NCI-H1417 (cell line): Measurements from ENCODE around the gene TGM5.
"Not testable (repeated sequence)": the region's sequence is repeated elsewhere in the genome, so short reads cannot be mapped to it uniquely, and the experiment has no call there.

ENCODE experiments used
- DNase-seq, 3 experiments: peaks; one replicate each; lab custom pipeline; 2025; lab: John Stamatoyannopoulos, UW

TGM5 gene

DNA sequence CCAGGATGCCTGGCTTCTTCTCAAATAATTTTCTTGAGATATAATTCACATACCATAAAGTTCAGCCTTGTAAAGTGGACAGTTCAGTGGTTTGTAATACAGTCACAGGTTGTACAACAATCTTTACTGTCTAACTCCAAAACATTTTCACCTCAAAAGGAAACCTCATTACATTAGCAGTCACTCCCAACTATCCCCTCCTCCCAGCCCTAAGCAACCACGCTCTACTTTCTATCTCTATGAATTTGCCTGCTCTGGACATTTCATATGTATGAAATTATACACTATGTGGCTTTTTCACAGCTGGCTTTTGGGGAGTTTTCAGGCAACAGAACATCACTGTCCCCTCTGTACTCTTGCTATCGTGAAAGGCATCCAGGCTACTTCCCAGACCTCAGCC is 17.5 kb downstream of the TGM5 start:
- no peak for DNase-seq

GRCh38 chr15:43246261-43246774 is 20.4 kb downstream of the TGM5 start:
- no peak for DNase-seq

DNA sequence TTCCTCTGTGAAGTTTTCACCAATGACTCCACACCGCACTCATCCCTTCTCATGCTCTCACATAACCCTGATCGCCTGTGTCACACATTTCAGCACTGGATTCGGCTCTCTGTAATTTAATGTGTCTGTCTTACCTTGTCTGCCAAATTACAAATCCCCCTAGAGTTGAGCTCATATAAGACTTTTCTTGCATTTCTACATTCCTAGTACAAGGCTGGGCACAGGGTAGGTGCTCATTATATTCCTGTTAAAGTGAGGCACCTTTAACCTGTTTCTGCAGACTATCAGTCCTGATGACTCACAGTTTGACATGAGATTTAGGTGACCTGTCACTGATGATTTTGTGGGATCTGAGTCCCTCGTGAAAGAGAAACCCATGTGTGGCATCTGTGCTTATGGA is 22.6 kb downstream of the TGM5 start:
- DNase-seq, result no peak

- DNase-seq, result no peak
These were observed 23.6 kb downstream of the TGM5 start for GRCh38 chr15:43243020-43243645.

DNA sequence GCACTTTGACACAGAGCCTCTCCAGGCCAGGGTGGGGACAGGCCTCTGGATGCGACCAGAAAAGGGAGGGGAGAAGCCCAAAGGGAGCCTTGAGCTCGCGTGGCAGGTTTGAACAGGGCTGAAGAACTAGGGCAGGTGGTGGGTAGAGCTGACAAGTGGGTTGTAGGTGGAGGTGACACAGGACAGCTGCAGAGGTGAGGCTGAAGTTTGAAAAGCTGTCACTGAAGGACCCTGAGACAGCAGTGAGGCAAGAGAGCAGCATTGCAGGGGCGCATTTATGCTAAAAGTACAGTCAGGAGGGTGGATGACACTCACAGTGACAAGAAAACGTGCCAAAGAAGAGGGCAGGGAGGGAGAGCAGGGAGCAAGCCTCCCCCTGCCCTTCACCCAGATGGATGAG is 24.1 kb downstream of the TGM5 start:
- peak in 1 of 3 experiments; percentile 2 for DNase-seq

DNA sequence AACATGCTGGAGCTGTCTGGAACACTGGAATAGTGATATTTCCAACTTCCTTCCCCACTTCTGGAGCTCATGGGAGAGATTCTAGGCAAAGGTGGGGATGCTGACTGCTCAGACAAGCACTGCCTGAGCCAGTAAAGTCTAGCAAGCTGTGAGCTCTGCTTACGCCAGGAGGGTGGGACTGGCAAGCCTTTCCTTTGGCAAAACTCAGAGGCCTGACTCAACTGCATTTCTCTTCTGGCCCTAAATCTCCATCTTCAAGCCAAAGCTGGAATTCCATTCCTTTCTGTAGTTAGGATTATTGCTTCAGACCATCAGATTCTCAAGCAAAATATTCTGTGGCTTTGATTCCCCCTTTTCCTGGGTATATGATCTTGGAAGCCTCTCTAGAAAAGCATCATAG is 25.6 kb downstream of the TGM5 start:
- no peak for DNase-seq

GRCh38 chr15:43239732-43240491 is 26.8 kb downstream of the TGM5 start:
- DNase-seq, result no peak

DNA sequence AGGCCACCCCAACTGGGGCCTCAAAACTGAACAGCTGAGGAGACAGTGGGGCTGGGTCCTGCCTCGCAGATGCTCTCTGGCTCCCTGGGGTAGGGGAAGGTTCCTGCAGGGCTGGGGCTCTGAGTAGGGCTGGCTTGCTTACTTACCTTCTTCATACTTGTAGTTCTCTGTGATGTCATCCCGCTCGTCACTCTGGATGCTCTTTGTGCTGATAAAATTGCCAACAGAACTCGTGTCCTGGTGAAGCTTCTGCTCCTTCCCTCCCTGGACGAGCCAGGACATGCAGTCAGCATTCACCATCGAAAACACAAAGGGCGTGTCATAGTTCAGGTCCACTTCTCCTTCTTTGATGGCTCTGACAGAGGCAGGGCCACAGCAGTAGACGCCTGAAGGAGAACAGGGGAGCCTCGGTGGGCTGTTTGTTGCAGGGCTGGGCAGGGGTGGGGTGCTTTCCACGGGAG is 28.0 kb downstream of the TGM5 start:
- DNase-seq, result no peak

GRCh38 chr15:43237842-43238470 is 28.8 kb downstream of the TGM5 start:
- DNase-seq, result no peak

DNA sequence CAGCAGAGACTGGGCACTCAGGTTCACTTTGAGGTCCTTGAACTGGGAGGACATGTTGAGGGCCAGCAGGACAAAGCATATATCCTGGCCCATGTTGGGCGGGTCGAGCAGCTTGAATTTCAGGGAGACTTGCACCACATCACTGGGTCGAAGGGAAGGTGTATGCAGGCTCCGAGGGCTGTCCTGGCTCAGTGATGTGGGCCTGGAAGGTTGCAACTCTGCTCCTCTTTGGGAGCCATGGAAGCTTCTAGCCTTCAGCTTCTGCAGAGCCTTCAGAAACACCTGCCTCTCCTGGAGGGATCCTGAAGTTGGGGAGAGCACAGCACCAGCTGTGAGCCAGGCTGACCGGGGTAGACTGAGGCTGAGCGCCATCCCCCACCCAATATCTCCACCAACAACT is 31.2 kb downstream of the TGM5 start:
- no peak for DNase-seq

DNA sequence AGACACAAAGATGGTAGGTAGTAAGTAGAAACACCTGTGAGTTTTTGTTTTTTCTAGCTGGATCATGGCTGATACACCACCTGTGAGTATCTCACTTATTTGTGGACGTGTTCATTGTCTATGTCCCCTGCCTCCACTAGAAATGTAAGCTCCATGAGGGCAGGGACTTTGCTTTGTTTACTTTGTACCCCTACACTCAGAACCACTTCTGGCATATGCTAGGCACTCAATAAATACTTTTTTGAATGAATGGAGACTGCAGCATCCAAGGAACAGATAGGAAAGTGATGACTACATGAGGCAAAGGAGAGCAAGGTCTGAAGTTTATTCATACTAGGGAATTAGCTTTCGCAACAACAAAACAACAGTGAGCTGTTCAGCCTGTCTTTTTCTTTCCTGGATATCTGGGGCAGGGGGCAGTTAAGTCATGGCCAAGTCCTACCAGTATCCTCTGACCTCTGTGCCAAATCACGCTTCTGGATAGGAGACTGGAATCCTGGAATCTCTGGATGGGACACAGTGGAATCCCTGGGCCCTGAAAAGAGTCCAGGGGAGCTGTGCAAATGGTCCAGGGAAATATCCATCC is 34.3 kb downstream of the TGM5 start:
- DNase-seq, result no peak

DNA sequence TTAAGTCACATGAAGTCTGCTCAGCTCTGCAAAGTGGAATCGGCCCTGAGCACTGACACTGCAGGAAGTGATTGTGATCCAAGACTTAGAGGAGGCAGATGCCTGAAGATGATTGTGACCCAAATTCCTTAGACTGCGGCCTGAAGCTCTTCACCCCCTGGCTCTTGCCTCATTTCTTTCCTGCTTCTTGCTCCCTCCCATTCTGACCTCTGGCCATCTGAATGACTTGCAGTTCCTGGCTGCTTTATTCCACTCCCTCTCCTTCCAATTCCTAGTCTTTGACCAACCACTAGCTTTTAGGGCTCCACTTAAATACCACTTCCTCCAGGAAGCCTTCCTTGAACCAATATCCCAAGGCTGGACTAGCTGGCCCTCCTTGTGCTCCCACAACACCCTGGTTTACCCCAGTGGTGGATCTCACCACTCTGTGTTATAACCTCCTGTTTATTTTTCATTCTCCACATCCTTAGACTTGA is 36.0 kb downstream of the TGM5 start:
- DNase-seq, result no peak

DNA sequence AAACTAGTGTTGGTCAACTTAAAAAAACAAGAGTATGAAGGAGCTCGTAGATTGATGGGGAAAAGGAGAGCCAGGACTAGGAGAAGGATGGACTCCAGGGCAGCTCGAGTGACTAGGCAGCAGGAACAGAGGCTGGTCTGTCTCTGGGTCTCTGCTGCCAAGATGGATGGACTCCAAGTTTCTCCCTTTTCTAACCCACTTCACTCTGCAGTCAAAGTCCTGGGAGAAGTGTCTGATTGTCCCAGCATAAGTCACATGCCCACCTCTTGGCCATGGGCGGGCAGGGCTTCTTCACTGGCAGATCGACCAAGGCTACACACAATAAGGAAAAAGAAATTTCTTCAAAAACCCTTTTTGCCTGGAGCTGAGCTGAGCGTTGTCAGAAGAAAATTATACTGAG is 36.8 kb downstream of the TGM5 start:
- DNase-seq, result no peak

DNA sequence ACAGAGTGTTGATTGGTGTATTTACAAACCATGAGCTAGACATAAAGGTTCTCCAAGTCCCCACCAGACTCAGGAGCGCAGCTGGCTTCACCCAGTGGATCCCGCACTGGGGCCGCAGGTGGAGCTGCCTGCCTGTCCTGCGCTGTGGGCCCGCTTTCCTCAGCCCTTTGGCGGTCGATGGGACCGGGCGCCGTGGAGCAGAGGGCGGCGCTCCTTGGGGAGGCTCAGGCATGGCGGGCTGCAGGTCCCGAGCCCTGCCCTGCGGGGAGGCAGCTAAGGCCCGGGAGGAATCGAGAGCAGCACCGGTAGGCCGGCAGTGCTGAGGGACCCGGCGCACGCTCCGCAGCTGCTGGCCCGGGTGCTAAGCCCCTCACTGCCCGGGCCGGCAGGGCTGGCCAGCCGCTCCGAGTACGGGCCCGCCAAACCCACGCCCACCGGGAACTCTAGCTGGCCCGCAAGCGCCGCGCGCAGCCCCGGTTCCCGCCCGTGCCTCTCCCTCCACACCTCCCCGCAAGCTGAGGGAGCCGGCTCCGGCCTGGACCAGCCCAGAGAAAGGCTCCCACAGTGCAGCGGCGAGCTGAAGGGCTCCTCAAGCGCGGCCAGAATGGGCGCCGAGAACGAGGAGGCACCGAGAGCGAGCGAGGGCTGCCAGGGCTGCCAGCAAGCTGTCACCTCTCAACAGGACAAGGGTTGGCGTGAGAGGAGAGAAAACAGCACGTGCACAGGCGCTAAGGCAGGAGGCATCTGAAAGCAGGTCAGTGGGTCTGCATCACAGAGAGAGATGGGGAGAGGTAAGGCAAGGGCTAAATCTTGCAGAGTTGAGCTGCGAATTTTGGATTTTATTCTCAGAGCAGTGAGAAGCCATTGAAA is 40.1 kb downstream of the TGM5 start:
- DNase-seq, result no peak

DNA sequence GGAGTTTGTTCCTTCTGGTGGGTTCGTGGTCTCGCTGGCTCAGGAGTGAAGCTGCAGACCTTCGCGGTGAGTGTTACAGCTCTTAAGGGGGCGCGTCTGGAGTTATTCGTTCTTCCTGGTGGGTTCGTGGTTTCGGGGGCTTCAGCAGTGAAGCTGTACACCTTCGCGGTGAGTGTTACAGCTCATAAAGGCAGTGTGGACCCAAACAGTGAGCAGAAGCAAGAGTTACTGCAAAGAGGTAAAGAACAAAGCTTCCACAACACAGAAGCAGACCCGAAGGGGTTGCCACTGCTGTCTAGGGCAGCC is 40.8 kb downstream of the TGM5 start:
- not testable (repeated sequence) for DNase-seq

- DNase-seq, result peak in 2 of 3 experiments; percentile 14 to 61
These were observed 41.4 kb downstream of the TGM5 start for GRCh38 chr15:43225201-43225949.

DNA sequence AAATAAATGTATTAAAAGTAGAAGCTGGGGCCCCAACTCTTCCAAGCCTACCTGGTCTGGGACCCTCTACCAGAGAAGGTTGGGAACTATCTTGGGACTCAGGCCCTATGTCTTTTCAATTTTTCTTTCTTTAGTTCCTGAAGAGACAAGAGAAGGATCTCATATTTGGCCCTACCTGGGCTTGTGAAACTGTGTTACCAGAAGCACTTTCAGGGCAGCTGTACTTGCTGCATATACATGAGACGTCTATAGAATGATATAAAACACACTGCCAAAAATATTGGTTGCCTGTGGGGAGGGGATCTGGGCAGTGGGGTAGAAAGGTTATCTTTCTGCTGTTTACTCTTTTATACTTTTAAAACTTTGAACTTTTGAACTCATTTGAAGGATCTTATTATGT is 45.3 kb downstream of the TGM5 start:
- DNase-seq, result no peak

- no peak for DNase-seq
These were observed 45.7 kb downstream of the TGM5 start, which contains the start of gene EPB42 for GRCh38 chr15:43220991-43221403. Gene EPB42 (minus strand): TSS chr15:43221018. CDS start chr15:43220825, 193 bp downstream.

GRCh38 chr15:43219929-43220928 is 46.5 kb downstream of the TGM5 start:
- no peak for DNase-seq
